Type B pancreatic cell (in vitro differentiated cells): ENCODE data around the gene PARP6. TPM values are rescaled to one million over a fixed set of nuclear protein-coding genes. Genes with fewer than 3 reads are reported as not detected.

Source experiments
- DNase-seq: peaks from one replicate; pipeline ENCODE4 v3.0.0; 2021; ENCODE audit warnings: mixed read lengths; ENCODE audit not compliant: unreplicated experiment; ENCODE audit errors: extremely low spot score
- H3K27ac Mint-ChIP-seq: 2 replicates; pipeline ENCODE4 v1.8.0; 2021; ENCODE audit warnings: mild to moderate bottlenecking, mixed read lengths
- H3K27me3 Mint-ChIP-seq: 2 replicates; pipeline ENCODE4 v1.8.0; 2021; ENCODE audit warnings: mixed read lengths
- H3K36me3 Mint-ChIP-seq: 2 replicates; pipeline ENCODE4 v1.8.0; 2021; ENCODE audit warnings: mixed read lengths
- H3K4me1 Mint-ChIP-seq: one replicate; pipeline ENCODE4 v1.8.0; 2021; ENCODE audit warnings: mixed read lengths; ENCODE audit not compliant: unreplicated experiment
- H3K4me3 Mint-ChIP-seq: 2 replicates; pipeline ENCODE4 v1.8.0; 2021; ENCODE audit warnings: mild to moderate bottlenecking, mixed read lengths
- H3K9me3 Mint-ChIP-seq: 2 replicates; pipeline ENCODE4 v1.8.0; 2021; ENCODE audit warnings: mixed read lengths
- total RNA-seq: library from RNA; stranded (reverse); gene quantifications from 2 replicates; pipeline ENCODE4 v1.2.1, GENCODE V29; 2021; ENCODE audit warnings: low replicate concordance
- TF ChIP-seq, protein P1 (sequence below): fragments of 200-600 bp; sonication (generic); conservative IDR thresholded peaks from 2 replicates; pipeline ENCODE4 v1.5.0; 2021; ENCODE audit warnings: antibody characterized with exemption, mild to moderate bottlenecking

Gene PARP6
- total RNA-seq, 1 donor from 2014 or later = 97.5 TPM

DNA sequence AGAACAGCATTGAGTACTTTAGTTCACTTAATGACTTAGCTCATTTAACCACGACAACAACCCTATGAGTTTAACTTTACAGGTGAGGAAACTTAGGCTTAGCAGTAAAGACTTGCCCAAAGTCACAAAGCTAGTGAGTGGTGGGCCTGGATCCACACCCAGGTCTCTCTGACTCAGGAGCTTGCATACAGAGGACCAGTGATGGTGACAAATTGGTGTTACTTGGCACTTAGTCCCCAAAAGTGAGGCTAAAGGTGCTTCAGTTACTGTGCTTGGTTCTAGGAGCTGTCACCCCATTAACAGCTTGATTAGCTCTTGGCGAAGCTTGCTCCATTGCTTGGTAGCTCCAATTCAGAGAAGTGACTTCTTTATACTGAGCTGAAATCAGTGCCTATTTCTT is 41.5 kb upstream of the PARP6 start:
- H3K4me1 Mint-ChIP-seq = no peaks in the 10 kb centered on the region
- H3K9me3 Mint-ChIP-seq = no peaks in the 10 kb centered on the region
- DNase-seq = no peak
- TF ChIP-seq, protein P1, sequence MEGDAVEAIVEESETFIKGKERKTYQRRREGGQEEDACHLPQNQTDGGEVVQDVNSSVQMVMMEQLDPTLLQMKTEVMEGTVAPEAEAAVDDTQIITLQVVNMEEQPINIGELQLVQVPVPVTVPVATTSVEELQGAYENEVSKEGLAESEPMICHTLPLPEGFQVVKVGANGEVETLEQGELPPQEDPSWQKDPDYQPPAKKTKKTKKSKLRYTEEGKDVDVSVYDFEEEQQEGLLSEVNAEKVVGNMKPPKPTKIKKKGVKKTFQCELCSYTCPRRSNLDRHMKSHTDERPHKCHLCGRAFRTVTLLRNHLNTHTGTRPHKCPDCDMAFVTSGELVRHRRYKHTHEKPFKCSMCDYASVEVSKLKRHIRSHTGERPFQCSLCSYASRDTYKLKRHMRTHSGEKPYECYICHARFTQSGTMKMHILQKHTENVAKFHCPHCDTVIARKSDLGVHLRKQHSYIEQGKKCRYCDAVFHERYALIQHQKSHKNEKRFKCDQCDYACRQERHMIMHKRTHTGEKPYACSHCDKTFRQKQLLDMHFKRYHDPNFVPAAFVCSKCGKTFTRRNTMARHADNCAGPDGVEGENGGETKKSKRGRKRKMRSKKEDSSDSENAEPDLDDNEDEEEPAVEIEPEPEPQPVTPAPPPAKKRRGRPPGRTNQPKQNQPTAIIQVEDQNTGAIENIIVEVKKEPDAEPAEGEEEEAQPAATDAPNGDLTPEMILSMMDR = no peak
- H3K4me3 Mint-ChIP-seq = no peak overlapping the region
- H3K27me3 Mint-ChIP-seq = peaks cover 46% of the 10 kb centered on the region
- H3K27ac Mint-ChIP-seq = no peak overlapping the region
- H3K36me3 Mint-ChIP-seq = no peaks in the 10 kb centered on the region

DNA sequence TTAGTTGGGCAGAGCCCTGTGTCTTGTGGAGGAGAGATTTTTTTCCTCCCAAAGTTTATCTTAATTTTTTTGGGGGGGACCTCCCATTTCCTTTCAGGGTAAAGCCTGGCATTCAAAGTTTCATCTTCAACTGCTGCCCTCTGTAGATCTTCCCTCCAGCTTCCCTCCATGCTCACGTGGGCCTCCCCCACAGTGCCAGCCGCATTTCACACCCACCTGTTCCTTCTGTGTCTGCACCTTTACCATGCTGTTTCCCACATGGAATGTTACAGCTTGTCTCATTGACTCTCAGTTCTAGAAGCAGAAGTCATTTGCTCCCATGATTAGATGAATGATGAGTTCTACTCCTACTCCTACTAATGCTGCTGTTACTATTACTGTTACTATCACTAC is 41.1 kb upstream of the PARP6 start:
- TF ChIP-seq, protein P1 = no peak
- H3K27ac Mint-ChIP-seq = no peak overlapping the region
- no peaks in the 10 kb centered on the region for H3K4me1 Mint-ChIP-seq
- H3K9me3 Mint-ChIP-seq = no peaks in the 10 kb centered on the region
- no peak overlapping the region for H3K4me3 Mint-ChIP-seq
- peaks cover 42% of the 10 kb centered on the region for H3K27me3 Mint-ChIP-seq
- no peaks in the 10 kb centered on the region for H3K36me3 Mint-ChIP-seq
- DNase-seq = no peak

DNA sequence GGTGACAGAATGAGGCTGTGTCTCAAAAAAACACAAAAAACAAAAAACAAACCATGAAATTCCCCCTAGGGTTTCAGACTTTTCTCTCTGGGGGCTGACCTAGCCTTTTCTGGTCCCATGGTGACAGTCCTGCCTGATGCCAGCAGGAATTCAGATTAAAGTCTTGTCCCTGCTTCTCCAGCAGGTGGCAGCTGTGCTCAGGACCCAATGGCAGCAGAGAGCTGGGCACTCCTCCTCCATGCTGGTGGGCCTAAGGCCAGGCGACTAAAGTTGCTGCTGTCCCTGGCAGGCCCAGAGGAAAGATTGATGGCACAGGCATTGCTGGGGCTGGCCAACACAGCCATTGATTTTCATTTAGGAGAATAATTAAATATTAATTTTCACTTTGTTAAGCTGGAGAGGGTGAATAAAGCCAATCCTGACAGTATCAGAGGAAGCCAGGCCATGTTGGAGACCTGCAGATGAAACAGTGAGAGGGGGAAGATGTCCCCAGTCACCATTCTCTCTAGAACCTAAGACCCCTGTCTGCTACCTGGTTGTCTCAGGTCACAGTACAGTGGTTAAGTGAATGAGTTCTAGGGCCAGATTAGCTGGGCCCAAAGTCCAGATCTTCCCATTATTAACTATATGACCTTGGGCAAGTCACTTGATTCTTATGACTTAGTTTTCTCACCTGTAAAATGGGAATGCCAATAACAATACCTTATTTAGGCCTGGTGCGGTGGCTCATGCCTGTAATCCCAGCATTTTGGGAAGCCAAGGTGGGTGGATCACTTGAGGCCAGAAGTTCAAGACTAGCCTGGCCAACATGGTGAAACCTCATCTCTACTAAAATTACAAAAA is 40.5 kb upstream of the PARP6 start:
- H3K9me3 Mint-ChIP-seq = no peaks in the 10 kb centered on the region
- no peaks in the 10 kb centered on the region for H3K4me1 Mint-ChIP-seq
- no peaks in the 10 kb centered on the region for H3K36me3 Mint-ChIP-seq
- H3K27me3 Mint-ChIP-seq = peaks cover 39% of the 10 kb centered on the region
- H3K4me3 Mint-ChIP-seq = no peak overlapping the region
- no peak overlapping the region for H3K27ac Mint-ChIP-seq
- TF ChIP-seq, protein P1 = peak; percentile 82
- peak; percentile 67 for DNase-seq

DNA sequence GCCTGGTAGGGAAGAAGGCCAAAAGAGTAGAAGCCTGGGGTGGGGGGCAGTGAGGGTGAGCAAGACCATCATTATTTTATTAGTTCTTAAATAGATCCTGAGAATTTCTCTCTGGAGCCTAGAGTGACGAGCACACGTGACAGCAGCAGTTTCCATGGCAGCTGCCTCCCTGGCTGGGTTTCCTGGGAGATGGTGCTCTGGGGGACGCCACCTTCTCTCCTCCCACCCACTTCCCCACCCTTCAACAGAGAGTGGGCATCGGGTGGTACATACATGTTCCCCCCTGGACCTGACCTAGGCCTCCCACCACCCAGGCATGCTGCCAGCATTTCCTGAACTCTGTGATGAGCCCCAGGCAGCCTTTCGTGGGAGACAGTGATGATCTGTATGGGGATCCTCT is 34.7 kb upstream of the PARP6 start:
- H3K27ac Mint-ChIP-seq = no peak overlapping the region
- no peaks in the 10 kb centered on the region for H3K9me3 Mint-ChIP-seq
- peaks cover 37% of the 10 kb centered on the region for H3K27me3 Mint-ChIP-seq
- no peaks in the 10 kb centered on the region for H3K4me1 Mint-ChIP-seq
- no peaks in the 10 kb centered on the region for H3K36me3 Mint-ChIP-seq
- DNase-seq = no peak
- TF ChIP-seq, protein P1 = no peak
- no peak overlapping the region for H3K4me3 Mint-ChIP-seq

DNA sequence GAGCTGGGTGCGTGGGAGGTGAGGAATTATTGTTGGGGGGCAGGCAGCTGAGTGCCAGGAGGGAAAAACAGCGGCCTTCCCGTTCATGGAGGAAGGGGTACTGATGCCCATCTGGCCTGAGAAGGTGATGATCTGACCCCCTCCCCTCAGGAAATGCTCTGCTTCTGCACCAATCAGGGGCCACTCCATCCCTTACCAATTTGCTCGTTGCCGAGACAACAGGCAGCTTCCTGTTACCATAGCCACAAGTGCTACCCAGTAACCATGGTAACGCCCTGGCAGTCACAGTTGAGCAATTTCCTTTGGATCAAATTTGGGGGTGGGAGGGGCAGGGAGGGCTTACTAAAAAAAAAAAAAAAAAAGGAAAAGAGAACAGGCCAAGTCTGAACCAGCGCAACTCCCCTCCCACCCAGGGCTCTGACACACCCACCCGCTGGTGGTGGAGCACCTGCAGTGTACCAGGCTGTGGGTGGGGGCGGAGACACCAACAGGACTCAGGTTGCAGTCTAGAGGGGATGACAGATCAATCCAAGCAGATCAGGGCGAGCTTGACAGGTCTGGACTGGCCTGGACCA is 33.9 kb upstream of the PARP6 start:
- Mint-ChIP-seq H3K27ac (no peak overlapping the region), H3K27me3 (peaks cover 35% of the 10 kb centered on the region), H3K36me3 (no peaks in the 10 kb centered on the region), H3K4me3 (no peak overlapping the region), H3K9me3 (no peaks in the 10 kb centered on the region), H3K4me1 (no peaks in the 10 kb centered on the region)
- no peak for DNase-seq
- TF ChIP-seq, protein P1 = no peak
